ENCODE measurements around the gene LCP2. TPM values are rescaled to one million over a fixed set of nuclear protein-coding genes. Genes with fewer than 3 reads are reported as not detected.

LCP2 gene
- polyA plus RNA-seq, 2 of the 4 experiments (the other 2 are of a cell fraction): not detected

DNA sequence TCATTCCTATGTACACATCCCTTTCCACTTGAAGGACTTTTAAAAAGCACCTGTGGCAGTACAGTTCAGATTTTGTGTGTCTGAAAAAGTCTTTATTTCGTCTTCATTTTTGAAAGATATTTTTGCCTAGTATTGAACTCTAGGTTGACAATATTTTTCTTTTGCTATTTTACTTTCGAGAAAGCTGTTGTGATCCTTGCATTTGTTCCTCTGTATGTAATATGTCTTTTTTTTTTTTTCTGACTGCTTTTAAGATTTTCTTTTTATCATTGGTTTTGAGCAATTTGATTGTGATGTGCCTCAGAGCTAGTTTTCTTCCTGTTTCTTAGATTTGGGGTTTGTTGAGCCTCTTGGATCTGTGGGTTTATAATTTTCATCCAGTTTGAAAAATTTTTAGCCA is 13.3 kb downstream of the LCP2 start:
- POLR2A ChIA-PET: no interaction called here
- WGBS (ENCODE audit: missing lambda C conversion rate): 6% methylated on average over 2 of the region's 2 CpGs
- Histone ChIP-seq H3K4me1 (no peaks in the 10 kb centered on the region), H3K27ac (no peak overlapping the region), H3K4me3 (no peak overlapping the region), H3K9me3 (peaks cover 27% of the 10 kb centered on the region), H3K4me2 (no peak overlapping the region)
- CTCF ChIA-PET: interaction anchor here (1.5 kb wide), 1 partner anchor 8 kb away, joined by 4 read pairs; no protein-coding TSS in a partner anchor
- TF ChIP-seq JUNB (IDR thresholded peaks at IDR 0.05) (no peak), FOSL2 (IDR thresholded peaks at IDR 0.05) (no peak), FOSL2 (CRISPR knock-in tag; IDR thresholded peaks at IDR 0.05) (no peak), POLR2A (IDR thresholded peaks at IDR 0.05; ENCODE audit: low read length) (no peak), HEYL (CRISPR knock-in tag; IDR thresholded peaks at IDR 0.05) (no peak), NPAS2 (CRISPR knock-in tag; IDR thresholded peaks at IDR 0.05; ENCODE audit: borderline replicate concordance) (no peak), MAZ (IDR thresholded peaks at IDR 0.05; ENCODE audit: borderline replicate concordance, low read depth, low read length) (no peak), ZC3H11A (IDR thresholded peaks at IDR 0.05) (no peak), RARB (CRISPR knock-in tag; IDR thresholded peaks at IDR 0.05) (no peak), EHMT2 (IDR thresholded peaks at IDR 0.05; ENCODE audit: low read depth) (no peak), CEBPB (IDR thresholded peaks at IDR 0.05) (no peak), EP300 (IDR thresholded peaks at IDR 0.05) (no peak), RCOR1 (IDR thresholded peaks at IDR 0.05; ENCODE audit: low read depth, low read length) (no peak)
- FAIRE-seq (no peak), DNase-seq (ENCODE audit: low read depth in 1 of 2, low spot score in 1 of 2) (no peak), ATAC-seq (no peak)

DNA sequence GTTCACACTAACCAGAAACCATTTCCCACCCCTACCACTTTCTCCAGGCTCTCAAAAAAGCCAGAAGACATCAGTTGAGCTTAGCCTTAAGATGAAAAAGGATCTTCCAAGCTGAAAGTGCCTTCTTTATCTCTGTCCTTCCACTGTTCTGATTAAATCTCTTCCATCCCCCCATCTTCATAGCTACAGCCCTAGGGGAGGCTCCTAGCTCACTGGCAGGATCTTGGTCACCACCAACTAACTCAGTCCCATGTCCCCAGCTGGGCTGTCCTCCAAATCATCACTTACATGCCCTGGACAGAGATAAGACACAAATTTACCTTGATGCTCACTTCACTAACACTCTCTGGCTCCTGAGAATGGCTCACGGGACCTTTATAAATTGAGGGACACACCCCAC is 14.3 kb downstream of the LCP2 start:
- Histone ChIP-seq H3K27ac (no peak overlapping the region), H3K4me1 (no peaks in the 10 kb centered on the region), H3K4me2 (no peak overlapping the region), H3K4me3 (no peak overlapping the region), H3K9me3 (peaks cover 27% of the 10 kb centered on the region)
- POLR2A ChIA-PET: no interaction called here
- FAIRE-seq (no peak), ATAC-seq (no peak), DNase-seq (ENCODE audit: low read depth in 1 of 2, low spot score in 1 of 2) (no peak)
- CTCF ChIA-PET: interaction anchor here (0.6 to 2.1 kb wide), 6 partner anchors 9 to 349 kb away, joined by 3 to 8 read pairs (median 4); no protein-coding TSS in a partner anchor
- 60% methylated on average over 1 of the region's 1 CpG for WGBS (ENCODE audit: missing lambda C conversion rate)
- TF ChIP-seq TFCP2L1 (CRISPR knock-in tag; IDR thresholded peaks at IDR 0.05) (no peak), EP300 (IDR thresholded peaks at IDR 0.05) (no peak), SREBF2 (IDR thresholded peaks at IDR 0.05) (no peak), RCOR1 (IDR thresholded peaks at IDR 0.05; ENCODE audit: low read depth, low read length) (no peak), CBX2 (IDR thresholded peaks at IDR 0.05; ENCODE audit: borderline replicate concordance, low read depth) (no peak), NFE2L2 (conservative IDR thresholded peaks at IDR 0.05; ENCODE audit: low read length) (no peak), HEYL (CRISPR knock-in tag; IDR thresholded peaks at IDR 0.05) (no peak), KDM5A (IDR thresholded peaks at IDR 0.05) (no peak), ZNF302 (CRISPR knock-in tag; IDR thresholded peaks at IDR 0.05) (no peak), FOXS1 (CRISPR knock-in tag; IDR thresholded peaks at IDR 0.05) (no peak)
- TF ChIP-seq, protein P1, sequence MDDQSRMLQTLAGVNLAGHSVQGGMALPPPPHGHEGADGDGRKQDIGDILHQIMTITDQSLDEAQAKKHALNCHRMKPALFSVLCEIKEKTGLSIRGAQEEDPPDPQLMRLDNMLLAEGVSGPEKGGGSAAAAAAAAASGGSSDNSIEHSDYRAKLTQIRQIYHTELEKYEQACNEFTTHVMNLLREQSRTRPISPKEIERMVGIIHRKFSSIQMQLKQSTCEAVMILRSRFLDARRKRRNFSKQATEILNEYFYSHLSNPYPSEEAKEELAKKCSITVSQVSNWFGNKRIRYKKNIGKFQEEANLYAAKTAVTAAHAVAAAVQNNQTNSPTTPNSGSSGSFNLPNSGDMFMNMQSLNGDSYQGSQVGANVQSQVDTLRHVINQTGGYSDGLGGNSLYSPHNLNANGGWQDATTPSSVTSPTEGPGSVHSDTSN (IDR thresholded peaks at IDR 0.05): no peak
- TF ChIP-seq, protein P2, sequence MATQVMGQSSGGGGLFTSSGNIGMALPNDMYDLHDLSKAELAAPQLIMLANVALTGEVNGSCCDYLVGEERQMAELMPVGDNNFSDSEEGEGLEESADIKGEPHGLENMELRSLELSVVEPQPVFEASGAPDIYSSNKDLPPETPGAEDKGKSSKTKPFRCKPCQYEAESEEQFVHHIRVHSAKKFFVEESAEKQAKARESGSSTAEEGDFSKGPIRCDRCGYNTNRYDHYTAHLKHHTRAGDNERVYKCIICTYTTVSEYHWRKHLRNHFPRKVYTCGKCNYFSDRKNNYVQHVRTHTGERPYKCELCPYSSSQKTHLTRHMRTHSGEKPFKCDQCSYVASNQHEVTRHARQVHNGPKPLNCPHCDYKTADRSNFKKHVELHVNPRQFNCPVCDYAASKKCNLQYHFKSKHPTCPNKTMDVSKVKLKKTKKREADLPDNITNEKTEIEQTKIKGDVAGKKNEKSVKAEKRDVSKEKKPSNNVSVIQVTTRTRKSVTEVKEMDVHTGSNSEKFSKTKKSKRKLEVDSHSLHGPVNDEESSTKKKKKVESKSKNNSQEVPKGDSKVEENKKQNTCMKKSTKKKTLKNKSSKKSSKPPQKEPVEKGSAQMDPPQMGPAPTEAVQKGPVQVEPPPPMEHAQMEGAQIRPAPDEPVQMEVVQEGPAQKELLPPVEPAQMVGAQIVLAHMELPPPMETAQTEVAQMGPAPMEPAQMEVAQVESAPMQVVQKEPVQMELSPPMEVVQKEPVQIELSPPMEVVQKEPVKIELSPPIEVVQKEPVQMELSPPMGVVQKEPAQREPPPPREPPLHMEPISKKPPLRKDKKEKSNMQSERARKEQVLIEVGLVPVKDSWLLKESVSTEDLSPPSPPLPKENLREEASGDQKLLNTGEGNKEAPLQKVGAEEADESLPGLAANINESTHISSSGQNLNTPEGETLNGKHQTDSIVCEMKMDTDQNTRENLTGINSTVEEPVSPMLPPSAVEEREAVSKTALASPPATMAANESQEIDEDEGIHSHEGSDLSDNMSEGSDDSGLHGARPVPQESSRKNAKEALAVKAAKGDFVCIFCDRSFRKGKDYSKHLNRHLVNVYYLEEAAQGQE (IDR thresholded peaks at IDR 0.05): no peak
- TF ChIP-seq, protein P3, sequence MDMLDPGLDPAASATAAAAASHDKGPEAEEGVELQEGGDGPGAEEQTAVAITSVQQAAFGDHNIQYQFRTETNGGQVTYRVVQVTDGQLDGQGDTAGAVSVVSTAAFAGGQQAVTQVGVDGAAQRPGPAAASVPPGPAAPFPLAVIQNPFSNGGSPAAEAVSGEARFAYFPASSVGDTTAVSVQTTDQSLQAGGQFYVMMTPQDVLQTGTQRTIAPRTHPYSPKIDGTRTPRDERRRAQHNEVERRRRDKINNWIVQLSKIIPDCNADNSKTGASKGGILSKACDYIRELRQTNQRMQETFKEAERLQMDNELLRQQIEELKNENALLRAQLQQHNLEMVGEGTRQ (IDR thresholded peaks at IDR 0.05): no peak
- TF ChIP-seq, protein P4, sequence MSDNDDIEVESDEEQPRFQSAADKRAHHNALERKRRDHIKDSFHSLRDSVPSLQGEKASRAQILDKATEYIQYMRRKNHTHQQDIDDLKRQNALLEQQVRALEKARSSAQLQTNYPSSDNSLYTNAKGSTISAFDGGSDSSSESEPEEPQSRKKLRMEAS (IDR thresholded peaks at IDR 0.05): no peak

All from A549 (cell line).